K562 (cell line): ENCODE measurements around the gene CD151. TPM values are rescaled to one million over a fixed set of nuclear protein-coding genes. Genes with fewer than 3 reads are reported as not detected.

Experiments used
- BCL6 ChIP-seq: fragments of 250-450 bp; sonication (Bioruptor Pico); IDR thresholded peaks from 2 replicates; pipeline ENCODE4 v1.4.0; 2020
- ERF ChIP-seq: fragments of 450-650 bp; formaldehyde crosslinking; IDR thresholded peaks from 2 replicates; pipeline ENCODE4 v1.4.0; 2020; ENCODE audit warnings: mild to moderate bottlenecking, mixed read lengths
- ETV5 ChIP-seq: sonication (generic); formaldehyde crosslinking; IDR thresholded peaks from 2 replicates; pipeline ENCODE4 v1.4.0; 2020; ENCODE audit warnings: low read depth, mild to moderate bottlenecking, missing genetic modification reagents
- FOXA3 ChIP-seq, 2 experiments: fragments of 450-650 bp in 1 of 2; sonication (generic) in 1 of 2; formaldehyde crosslinking; IDR thresholded peaks in 1 of 2; conservative IDR thresholded peaks in 1 of 2; 2 replicates each; pipeline versions ENCODE4 v1.4.0 to v1.8.0; 2020 to 2022; ENCODE audit warnings: mild to moderate bottlenecking in 2 of 2, missing genetic modification reagents in 1 of 2
- GTF2F1 ChIP-seq: IDR thresholded peaks from 2 replicates; pipeline ENCODE4 v1.6.1; 2011; ENCODE audit warnings: low read depth, low read length, improper control_type of control experiment
- KDM4B ChIP-seq, 2 experiments: fragments of 450-650 bp in 1 of 2; sonication (generic) in 1 of 2; IDR thresholded peaks; 2 replicates each; pipeline ENCODE4 v1.6.1; 2016 to 2017; ENCODE audit warnings: borderline replicate concordance in 2 of 2, antibody characterized with exemption in 1 of 2, low read depth in 1 of 2, mild to moderate bottlenecking in 1 of 2
- MXI1 ChIP-seq: IDR thresholded peaks from 2 replicates; pipeline ENCODE4 v1.6.1; 2011; ENCODE audit warnings: low read depth, mild to moderate bottlenecking, improper control_type of control experiment, low read length
- MYC ChIP-seq, 2 experiments: fragments of 250-450 bp in 1 of 2; sonication (Bioruptor Pico) in 1 of 2; IDR thresholded peaks; 2 replicates each; pipeline versions ENCODE4 v1.5.1 to v1.6.1; 2012 to 2021; ENCODE audit warnings: low read depth in 2 of 2, borderline replicate concordance in 1 of 2, improper control_type of control experiment in 1 of 2, low read length in 1 of 2, mild to moderate bottlenecking in 1 of 2, moderate library complexity in 1 of 2
- NCOA6 ChIP-seq: fragments of 450-650 bp; IDR thresholded peaks from 2 replicates; pipeline ENCODE4 v1.6.1; 2017; ENCODE audit warnings: mild to moderate bottlenecking
- NFYB ChIP-seq: IDR thresholded peaks from 2 replicates; pipeline ENCODE4 v1.6.1; 2011; ENCODE audit warnings: mild to moderate bottlenecking, moderate library complexity; ENCODE audit not compliant: insufficient read length; ENCODE audit errors: extremely low read depth
- NR2C1 ChIP-seq, 2 experiments: fragments of 450-650 bp; IDR thresholded peaks; 2 replicates each; pipeline ENCODE4 v1.6.1; 2017; ENCODE audit warnings: mild to moderate bottlenecking in 2 of 2, antibody characterized with exemption in 1 of 2, inconsistent platforms in 1 of 2, missing compliant biosample characterization in 1 of 2, missing genetic modification characterization in 1 of 2
- NRF1 ChIP-seq, 2 experiments: fragments of 450-650 bp; IDR thresholded peaks in 1 of 2; conservative IDR thresholded peaks in 1 of 2; 2 replicates each; pipeline ENCODE4 v1.6.1; 2014; ENCODE audit warnings: mild to moderate bottlenecking in 2 of 2
- POLR2AphosphoS5 ChIP-seq: IDR thresholded peaks from 2 replicates; pipeline ENCODE4 v1.6.1; 2011; ENCODE audit warnings: mild to moderate bottlenecking, low read depth, low read length, moderate library complexity; ENCODE audit not compliant: control insufficient read depth, insufficient read depth
- RBFOX2 ChIP-seq: fragments of 200-400 bp; formaldehyde crosslinking; IDR thresholded peaks from 2 replicates; pipeline ENCODE4 v1.6.1; 2017; ENCODE audit warnings: low read depth, mild to moderate bottlenecking, low read length, moderate library complexity
- SRSF3 ChIP-seq: fragments of 200-400 bp; formaldehyde crosslinking; IDR thresholded peaks from 2 replicates; pipeline ENCODE4 v1.6.1; 2016; ENCODE audit warnings: mild to moderate bottlenecking, low read length, moderate library complexity; ENCODE audit not compliant: insufficient read depth
- ZFX ChIP-seq: sonication (generic); formaldehyde crosslinking; IDR thresholded peaks from 2 replicates; pipeline ENCODE4 v1.8.0; 2022; ENCODE audit warnings: mild to moderate bottlenecking, missing genetic modification reagents, moderate library complexity
- ZKSCAN1 ChIP-seq: fragments of 150-350 bp; IDR thresholded peaks from 2 replicates; pipeline ENCODE4 v1.6.1; 2016; ENCODE audit warnings: low read depth, low read length
- ZNF197 ChIP-seq: fragments of 200-800 bp; sonication (Bioruptor generic); IDR thresholded peaks from 2 replicates; pipeline ENCODE4 v1.6.1; 2016; ENCODE audit warnings: low read depth, missing genetic modification characterization, missing compliant biosample characterization
- ZNF212 ChIP-seq: fragments of 450-650 bp; formaldehyde crosslinking; IDR thresholded peaks from 2 replicates; pipeline ENCODE4 v1.4.0; 2020; ENCODE audit warnings: mild to moderate bottlenecking
- ZNF324 ChIP-seq: fragments of 250-450 bp; sonication (Bioruptor Pico); IDR thresholded peaks from 2 replicates; pipeline ENCODE4 v1.4.0; 2020; ENCODE audit warnings: mild to moderate bottlenecking
- ZNF583 ChIP-seq: fragments of 250-450 bp; sonication (Bioruptor Pico); IDR thresholded peaks from 2 replicates; pipeline ENCODE4 v1.4.0; 2020
- ZNF589 ChIP-seq: fragments of 200-800 bp; sonication (Bioruptor generic); IDR thresholded peaks from 2 replicates; pipeline ENCODE4 v1.6.1; 2016; ENCODE audit warnings: low read depth, missing genetic modification characterization, missing compliant biosample characterization
- polyA plus RNA-seq, 8 experiments: library from polyadenylated mRNA; depleted of rRNA in 4 of 8; stranded (reverse) in 5 of 8; unstranded in 3 of 8; fragments of >200 nt; fragmentation: Nextera tagmentation in 2 of 8; fragmentation: Illumina TruSeq in 1 of 8; extraction: Ambion mirVana in 2 of 8; extraction: Trizol in 1 of 8; gene quantifications; 2 replicates each; pipeline versions ENCODE4 v1.2.1 to v1.2.3, GENCODE V29; 2011 to 2014; ENCODE audit warnings: inconsistent platforms in 1 of 8, missing spikeins in 1 of 8
- total RNA-seq, 7 experiments: library from RNA; depleted of rRNA in 6 of 7; stranded (reverse); fragments of >200 nt in 6 of 7; fragmentation: Illumina TruSeq in 2 of 7; extraction: Trizol in 2 of 7; gene quantifications; 2 replicates each; pipeline versions ENCODE4 v1.2.1 to v1.2.3, GENCODE V29; 2011 to 2021; ENCODE audit warnings: low replicate concordance in 1 of 7
- TF ChIP-seq, protein P1 (sequence below), 2 experiments: IDR thresholded peaks in 1 of 2; conservative IDR thresholded peaks in 1 of 2; 2 replicates each; pipeline ENCODE4 v1.6.1; 2016; ENCODE audit warnings: low read depth in 2 of 2, mild to moderate bottlenecking in 1 of 2, missing compliant biosample characterization in 1 of 2, missing genetic modification characterization in 1 of 2, moderate library complexity in 1 of 2
- TF ChIP-seq, protein P2 (sequence below), 2 experiments: fragments of 250-450 bp in 1 of 2; fragments of 450-650 bp in 1 of 2; sonication (Bioruptor Pico) in 1 of 2; IDR thresholded peaks; 2 replicates each; pipeline versions ENCODE4 v1.6.1 to v1.8.0; 2016 to 2021; ENCODE audit warnings: mild to moderate bottlenecking in 2 of 2, moderate library complexity in 2 of 2, missing compliant biosample characterization in 1 of 2, missing genetic modification characterization in 1 of 2

Gene CD151
- total and polyA plus RNA-seq, 9 of the 15 experiments (the other 6 are each of a cell fraction or from before 2014, with no cell fraction given): 2.3 to 187 (median 140) TPM

DNA sequence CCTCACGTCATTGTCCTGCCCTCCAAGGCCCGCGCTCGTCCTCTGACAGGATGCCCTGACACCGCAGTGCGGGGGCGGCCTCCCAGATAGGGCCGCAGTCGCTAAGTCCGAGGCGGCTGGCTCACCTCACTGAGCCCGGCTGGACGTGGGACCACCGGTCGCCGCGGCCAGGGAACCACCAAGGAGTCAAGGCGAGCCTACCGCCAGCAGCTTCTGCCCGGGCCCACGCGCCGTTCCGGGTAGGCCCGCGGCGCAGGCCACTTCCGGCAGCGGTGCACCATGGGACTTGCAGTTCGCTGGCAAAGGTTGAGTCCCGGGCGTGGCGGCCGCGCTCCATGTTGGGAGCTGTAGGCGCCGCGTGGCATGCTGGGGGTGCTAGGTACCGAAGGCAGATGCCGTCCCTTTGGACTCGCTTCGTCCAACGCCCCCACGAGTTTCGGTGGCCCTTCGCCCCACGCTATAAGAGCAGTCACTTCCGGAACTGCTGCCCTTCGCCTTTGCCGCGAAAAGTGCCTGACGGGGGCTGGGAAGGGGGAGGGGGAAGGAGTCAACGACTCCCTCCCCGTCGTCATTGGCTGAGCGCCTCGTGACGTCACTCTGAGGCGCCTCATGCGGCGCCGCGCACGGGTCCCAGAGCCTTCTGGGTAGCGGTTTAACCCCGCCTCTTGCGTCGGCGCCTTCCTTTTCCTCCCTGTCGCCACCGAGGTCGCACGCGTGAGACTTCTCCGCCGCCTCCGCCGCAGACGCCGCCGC lies 23.3 kb upstream of the CD151 start, which contains the start of gene RPLP2 (continued):
- TF ChIP-seq, protein P1, sequence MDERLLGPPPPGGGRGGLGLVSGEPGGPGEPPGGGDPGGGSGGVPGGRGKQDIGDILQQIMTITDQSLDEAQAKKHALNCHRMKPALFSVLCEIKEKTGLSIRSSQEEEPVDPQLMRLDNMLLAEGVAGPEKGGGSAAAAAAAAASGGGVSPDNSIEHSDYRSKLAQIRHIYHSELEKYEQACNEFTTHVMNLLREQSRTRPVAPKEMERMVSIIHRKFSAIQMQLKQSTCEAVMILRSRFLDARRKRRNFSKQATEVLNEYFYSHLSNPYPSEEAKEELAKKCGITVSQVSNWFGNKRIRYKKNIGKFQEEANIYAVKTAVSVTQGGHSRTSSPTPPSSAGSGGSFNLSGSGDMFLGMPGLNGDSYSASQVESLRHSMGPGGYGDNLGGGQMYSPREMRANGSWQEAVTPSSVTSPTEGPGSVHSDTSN (CRISPR knock-in tag; IDR thresholded peaks at IDR 0.05; ENCODE audit: low read depth): peak; percentile 19; the same call in 1 of the 2 replicates
- TF ChIP-seq, protein P1 (tag; conservative IDR thresholded peaks at IDR 0.05; ENCODE audit: low read depth): no peak
- no peak for TF ChIP-seq ZNF212 (CRISPR knock-in tag)
- no peak; a peak in 1 of 4 replicates for TF ChIP-seq KDM4B (IDR thresholded peaks at IDR 0.05; ENCODE audit: borderline replicate concordance in 2 of 2, low read depth in 1 of 2)
- no peak for TF ChIP-seq ZNF324 (CRISPR knock-in tag)
- no peak for TF ChIP-seq NCOA6
- TF ChIP-seq ZNF589 (CRISPR knock-in tag): 0 out of 2 replicates have a peak, but pooled peaks have one; percentile 52
- peak in 1 of 2 experiments; percentile 82; a peak in 1 of 4 replicates for TF ChIP-seq FOXA3 (CRISPR knock-in tag; conservative IDR thresholded peaks at IDR 0.05 in 1 of 2, IDR thresholded peaks at IDR 0.05 in 1 of 2)
- peak; percentile 73 for TF ChIP-seq MXI1
- TF ChIP-seq MYC (IDR thresholded peaks at IDR 0.05; ENCODE audit: low read depth, low read length): peak; percentile 86
- TF ChIP-seq MYC (CRISPR knock-in tag; IDR thresholded peaks at IDR 0.05; ENCODE audit: borderline replicate concordance, low read depth): peak; percentile 97
- TF ChIP-seq NR2C1 (IDR thresholded peaks at IDR 0.05): peak; percentile 85
- peak; percentile 80 for TF ChIP-seq NR2C1 (tag; IDR thresholded peaks at IDR 0.05)
- 0 out of 2 replicates have a peak, but pooled peaks have one; percentile 28 for TF ChIP-seq ZKSCAN1
- no peak for TF ChIP-seq BCL6 (CRISPR knock-in tag)
- peak; percentile 40; the same call in 1 of the 2 replicates for TF ChIP-seq ERF
- TF ChIP-seq NRF1 (conservative IDR thresholded peaks at IDR 0.05 in 1 of 2, IDR thresholded peaks at IDR 0.05 in 1 of 2): peak; percentile 79 to 85
- peak; percentile 96 for TF ChIP-seq RBFOX2
- TF ChIP-seq GTF2F1: peak; percentile 94
- peak; percentile 100 for TF ChIP-seq ZFX
- no peak for TF ChIP-seq SRSF3
- peak; percentile 91 for TF ChIP-seq NFYB
- TF ChIP-seq ZNF583 (CRISPR knock-in tag): 0 out of 2 replicates have a peak, but pooled peaks have one; percentile 66
- TF ChIP-seq ZNF197: peak; percentile 72; the same call in 1 of the 2 replicates
- TF ChIP-seq ETV5: peak; percentile 94
- TF ChIP-seq, protein P2, sequence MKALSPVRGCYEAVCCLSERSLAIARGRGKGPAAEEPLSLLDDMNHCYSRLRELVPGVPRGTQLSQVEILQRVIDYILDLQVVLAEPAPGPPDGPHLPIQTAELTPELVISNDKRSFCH (CRISPR knock-in tag; IDR thresholded peaks at IDR 0.05): no peak
- TF ChIP-seq, protein P2 (tag; IDR thresholded peaks at IDR 0.05): peak; percentile 95
- peak; percentile 95 for TF ChIP-seq POLR2AphosphoS5
